ENCODE results near the gene AGBL4.

- TF ChIP-seq EZH2 (IDR thresholded peaks at IDR 0.05; ENCODE audit: borderline replicate concordance, low read length) (no peak), CTCF (IDR thresholded peaks at IDR 0.05; ENCODE audit: low read length) (no peak)
These were observed 599.0 kb downstream of the AGBL4 start for GRCh38 chr1:49424782-49425181.

All from OCI-LY1 (cell line).